Daoy (cell line): ENCODE measurements around the gene GPC5. TPM values are rescaled to one million over a fixed set of nuclear protein-coding genes. Genes with fewer than 3 reads are reported as not detected.

ENCODE experiments used
- DNase-seq: peaks from one replicate; pipeline ENCODE4 v3.0.0-alpha.2; 2015; ENCODE audit warnings: low read depth
- total RNA-seq: library from RNA; depleted of rRNA; stranded (reverse); fragments of >200 nt; shearing (Covaris generic); gene quantifications from 2 replicates; pipeline ENCODE4 v1.2.3, GENCODE V29; 2014

Gene GPC5
- total RNA-seq, 1 experiment from 2014 or later, result 0.06 TPM

GRCh38 chr13:91454666-91455065 lies 56.2 kb downstream of the GPC5 start:
- DNase-seq, result no peak

GRCh38 chr13:91456837-91457236 lies 58.4 kb downstream of the GPC5 start:
- DNase-seq, result no peak

GRCh38 chr13:91459485-91459884 lies 61.1 kb downstream of the GPC5 start:
- no peak for DNase-seq

GRCh38 chr13:91464336-91464735 lies 65.9 kb downstream of the GPC5 start:
- DNase-seq, result no peak

GRCh38 chr13:91467236-91467635 lies 68.8 kb downstream of the GPC5 start:
- DNase-seq, result no peak

DNA sequence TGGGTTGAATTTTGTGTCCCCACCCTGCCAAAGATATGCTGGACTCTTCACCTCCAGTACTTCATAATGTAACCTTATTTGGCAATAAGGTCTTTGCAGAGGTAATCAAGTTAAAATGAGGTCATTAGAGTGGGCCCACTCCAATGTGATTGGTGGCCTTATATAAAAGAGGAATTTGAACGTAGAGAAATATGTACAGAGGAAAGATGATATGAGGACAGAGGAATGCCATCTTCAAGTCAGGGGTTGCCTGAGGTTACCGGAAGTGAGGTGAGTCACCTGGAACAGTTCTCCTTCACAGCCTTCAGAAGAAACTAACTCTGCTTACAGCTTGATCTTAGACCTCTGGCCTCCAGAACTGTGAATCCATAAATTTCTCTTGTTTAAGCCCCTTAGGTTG lies 69.9 kb downstream of the GPC5 start:
- DNase-seq, result no peak

DNA sequence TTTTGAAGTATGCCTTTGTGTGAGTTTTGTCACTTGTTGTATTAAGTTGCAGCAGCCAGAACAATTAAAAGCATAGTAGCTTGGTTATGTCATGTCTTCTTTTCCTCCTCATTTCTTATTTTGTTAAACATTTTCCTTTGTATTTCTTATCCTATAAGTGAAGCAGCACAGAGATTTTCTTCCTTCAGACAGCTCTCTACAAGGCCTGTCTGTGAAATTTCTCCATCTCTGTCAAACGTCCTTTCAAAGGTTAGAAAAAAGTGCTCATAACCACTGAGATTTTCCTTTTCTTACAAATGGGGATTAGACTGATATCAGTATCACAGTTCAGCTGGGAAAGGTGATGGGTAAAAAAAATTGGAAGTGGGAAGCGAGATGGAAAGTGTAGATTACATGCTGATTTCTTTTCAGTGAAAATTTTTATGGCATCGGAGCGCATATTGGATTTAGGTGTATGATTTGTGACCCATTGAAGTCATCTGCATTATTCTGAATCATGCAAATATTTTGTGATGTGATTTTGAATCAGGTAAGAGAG lies 71.7 kb downstream of the GPC5 start:
- DNase-seq, result no peak

GRCh38 chr13:91470681-91471080 lies 72.3 kb downstream of the GPC5 start:
- no peak for DNase-seq

- DNase-seq, result peak; percentile 9
Observed at GRCh38 chr13:91482427-91482826, 84.0 kb downstream of the GPC5 start.

GRCh38 chr13:91491980-91492379 lies 93.6 kb downstream of the GPC5 start:
- no peak for DNase-seq

DNA sequence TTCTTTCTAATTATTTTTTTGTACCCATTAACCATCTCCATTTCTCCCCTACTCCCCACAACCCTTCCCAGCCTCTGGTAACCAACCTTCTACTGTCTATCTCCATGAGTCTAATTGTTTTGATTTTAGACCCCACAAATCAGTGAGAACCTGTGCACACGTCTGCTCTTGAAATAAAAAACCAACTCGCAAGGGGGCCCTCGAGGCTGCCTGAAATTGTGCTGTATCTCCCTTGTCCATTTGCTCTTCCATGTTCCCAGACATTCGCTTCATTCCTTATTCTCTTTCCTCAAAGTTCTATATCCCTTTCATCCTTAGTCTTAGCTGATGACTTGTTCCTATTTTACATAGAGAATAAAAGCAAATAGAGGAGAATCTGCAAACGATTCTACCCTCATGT lies 95.0 kb downstream of the GPC5 start:
- DNase-seq, result no peak

DNA sequence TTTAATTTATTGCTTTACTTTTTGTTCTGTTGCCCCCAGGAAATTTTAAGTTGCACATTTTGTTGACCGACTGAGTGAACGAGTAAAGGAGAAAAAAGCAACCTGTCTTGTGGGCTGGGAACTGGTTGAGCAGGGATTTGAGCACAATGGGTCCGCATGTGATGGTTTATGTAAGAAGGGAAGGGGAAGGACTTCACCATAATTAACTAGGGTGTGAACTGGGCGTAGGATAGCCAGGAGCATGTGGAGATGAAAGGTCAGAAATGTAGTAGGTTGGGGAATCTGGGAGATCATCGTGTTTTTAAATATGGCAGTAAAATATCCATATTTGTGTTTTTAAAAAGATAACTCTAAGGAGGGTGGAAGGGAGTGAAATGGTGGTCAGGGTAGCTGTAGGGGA lies 99.9 kb downstream of the GPC5 start:
- no peak for DNase-seq

DNA sequence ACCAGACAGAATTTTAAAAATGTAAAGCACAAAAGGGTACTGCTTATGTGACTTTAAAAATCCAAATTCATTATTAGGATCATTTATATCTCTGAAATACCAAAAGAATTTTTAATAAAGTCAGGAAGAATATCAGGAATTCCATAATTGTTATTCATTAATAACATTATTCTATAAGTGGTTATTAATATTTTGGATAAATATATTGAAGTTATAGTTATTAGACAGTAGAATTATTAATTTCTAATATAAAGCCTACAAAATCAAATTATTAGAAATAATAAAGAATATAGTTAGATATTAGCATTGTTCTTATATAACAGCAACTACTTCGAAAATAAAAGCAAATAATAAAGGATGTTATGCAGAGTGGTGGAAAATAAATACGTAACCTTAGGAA lies 105.8 kb downstream of the GPC5 start:
- no peak for DNase-seq

DNA sequence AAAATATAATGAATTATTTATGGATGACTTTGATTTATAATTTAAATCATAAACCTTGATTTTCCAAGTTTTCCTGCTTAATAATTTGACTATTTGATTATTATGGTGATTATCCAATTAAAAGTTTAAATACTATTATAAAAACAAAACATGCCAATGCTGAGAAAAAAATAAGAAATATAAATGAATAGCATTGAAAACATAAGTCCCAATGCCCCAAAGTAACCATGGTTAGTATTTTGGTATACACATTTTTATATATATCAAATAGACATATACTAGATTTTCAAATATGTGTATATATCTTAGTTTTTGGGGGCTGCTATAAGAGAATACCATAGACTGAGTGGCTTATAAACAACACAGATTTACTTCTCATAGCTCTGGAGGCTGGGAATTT lies 108.3 kb downstream of the GPC5 start:
- no peak for DNase-seq

DNA sequence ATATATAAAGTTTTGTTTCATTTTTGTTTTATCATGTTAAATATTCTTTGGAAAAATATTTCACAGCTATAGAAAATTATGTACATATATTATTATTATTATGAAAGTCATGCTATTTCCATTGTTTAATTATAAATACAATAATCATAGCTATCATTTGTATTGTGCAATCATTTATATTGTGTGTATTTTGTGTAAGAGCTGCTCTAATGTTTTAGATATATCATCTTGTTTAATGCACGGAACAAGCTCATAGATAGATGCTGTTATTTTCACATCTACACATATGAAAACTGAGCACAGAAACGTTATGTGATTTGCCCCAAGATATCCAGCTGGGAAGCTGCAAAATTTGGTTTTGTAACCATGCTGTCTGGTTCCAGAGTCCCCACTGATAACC lies 111.6 kb downstream of the GPC5 start:
- no peak for DNase-seq

GRCh38 chr13:91513790-91514189 lies 115.4 kb downstream of the GPC5 start:
- DNase-seq, result no peak

DNA sequence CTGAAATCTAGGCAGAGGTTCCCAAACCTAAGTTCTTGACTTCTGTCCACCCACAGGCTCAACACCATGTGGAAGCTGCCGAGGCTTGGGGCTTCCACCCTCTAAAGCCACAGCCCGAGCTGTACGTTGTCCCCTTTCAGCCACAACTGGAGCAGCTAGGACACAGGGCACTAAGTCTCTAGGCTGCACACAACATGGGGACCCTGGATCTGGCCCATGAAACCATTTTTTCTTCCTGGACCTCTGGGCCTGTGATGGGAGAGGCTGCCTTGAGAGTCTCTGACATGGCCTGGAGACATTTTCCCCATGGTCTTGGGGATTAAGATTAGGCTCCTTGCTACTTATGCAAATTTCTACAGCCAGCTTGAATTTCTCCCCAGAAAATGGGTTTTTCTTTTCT lies 118.4 kb downstream of the GPC5 start:
- DNase-seq, result no peak

GRCh38 chr13:91520952-91521351 lies 122.5 kb downstream of the GPC5 start:
- no peak for DNase-seq

DNA sequence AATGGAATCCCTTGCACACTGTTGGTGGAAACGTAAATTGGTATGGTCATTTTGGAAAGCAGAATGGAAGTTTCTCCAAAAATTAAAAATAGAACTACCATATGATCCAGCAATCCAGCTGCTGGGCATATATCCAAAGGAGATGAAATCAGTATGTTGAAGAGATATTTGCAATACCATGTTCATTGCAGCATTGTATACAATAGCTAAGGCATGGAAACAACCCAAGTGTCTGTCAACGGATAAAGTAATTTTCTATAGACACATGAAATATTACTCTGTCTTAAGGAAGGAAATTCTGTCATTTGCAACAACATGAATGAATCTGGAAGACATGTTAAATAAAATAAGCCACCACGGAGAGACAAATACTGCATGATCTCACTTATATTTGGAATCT lies 124.7 kb downstream of the GPC5 start:
- DNase-seq, result no peak

DNA sequence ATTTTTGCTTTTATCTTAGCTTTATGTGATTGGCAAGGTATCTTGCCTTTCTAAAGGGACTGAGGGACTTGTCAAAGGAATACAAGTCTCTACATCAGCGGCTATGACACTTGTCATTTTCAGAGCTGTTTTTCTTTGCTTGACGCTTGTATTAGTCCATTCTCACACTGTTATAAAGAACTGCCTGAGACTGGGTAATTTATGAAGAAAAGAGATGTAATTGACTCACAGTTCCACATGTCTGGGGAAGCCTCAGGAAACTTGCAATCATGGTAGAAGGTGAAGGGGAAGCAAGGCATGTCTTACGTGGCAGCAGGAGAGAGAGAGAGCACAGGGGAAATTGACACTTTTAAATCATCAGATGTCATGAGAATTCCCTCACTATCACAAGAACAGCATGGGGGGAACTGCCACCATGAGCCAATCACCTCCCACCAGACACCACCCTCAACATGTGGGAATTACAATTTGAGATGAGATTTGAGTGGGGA lies 128.2 kb downstream of the GPC5 start:
- DNase-seq, result no peak

DNA sequence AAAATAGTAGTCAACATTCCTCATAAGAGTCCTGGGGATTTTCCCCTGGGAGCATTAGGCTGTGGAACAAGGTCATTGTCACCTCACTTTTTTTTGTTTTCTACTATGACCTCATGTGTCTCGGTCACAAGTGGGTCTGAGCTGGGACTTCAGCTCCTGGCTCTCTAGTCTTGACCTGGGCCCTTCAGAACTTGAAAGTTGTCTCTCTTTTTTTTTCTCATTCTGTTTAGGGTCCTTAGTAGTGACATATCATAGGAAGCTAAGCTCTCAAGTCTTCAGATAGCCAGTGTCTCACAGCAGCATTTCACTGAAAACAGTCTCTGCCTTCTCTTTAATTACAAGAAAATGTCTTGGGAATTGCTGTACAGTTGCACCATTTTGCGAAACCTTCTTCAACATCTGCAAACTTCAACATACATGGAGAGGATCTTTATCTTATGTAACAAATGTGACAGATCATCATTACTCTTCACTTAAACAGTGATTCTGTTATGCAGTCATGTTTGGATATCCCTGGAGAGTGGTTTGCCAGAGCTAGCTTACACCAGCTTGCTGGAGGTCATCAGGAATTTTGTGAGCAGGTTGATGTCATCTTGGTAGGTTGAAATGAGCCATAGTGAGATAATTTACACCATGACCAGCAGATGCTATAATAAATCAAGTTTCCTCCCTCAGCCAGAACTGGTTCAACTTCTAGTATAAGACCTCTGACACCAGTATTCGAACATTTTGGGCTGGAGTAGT lies 131.5 kb downstream of the GPC5 start:
- DNase-seq, result no peak

GRCh38 chr13:91531646-91532045 lies 133.2 kb downstream of the GPC5 start:
- DNase-seq, result no peak

DNA sequence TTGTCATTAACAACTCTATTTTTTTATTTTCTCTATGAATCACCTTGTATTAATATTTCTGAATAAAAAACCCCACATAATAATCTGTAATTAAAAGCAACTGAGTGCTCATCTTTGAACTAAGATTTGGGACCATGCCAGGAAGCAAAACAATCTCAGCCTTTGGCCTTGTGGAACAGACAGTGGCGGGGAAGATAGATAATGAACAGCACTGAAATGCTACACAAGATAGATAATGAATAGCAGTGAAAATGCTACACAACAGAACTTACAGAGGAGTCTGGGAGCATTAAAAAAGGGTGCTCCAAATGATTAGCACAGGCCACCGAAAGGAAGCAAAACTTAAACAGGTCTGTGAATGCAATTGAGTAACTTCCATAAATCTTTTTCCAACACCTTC lies 134.9 kb downstream of the GPC5 start:
- no peak for DNase-seq

DNA sequence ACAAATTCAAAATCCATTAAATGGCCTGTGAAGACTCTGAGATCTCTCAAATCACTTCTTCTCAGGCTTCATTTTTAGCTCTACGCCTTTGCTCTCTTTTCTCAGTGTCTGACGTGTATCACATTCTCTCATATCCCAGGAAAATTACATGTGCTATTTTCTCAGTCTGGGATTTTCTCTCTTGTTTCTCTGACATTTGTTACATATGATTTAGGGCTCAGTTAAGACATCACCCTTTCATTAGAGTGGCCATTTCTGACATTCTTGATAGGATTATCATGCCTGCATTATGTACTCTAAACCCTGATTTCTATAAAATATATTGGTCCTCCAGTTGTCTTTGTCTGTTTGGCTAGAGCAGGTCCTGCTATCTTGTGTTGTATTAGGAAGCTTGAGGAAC lies 136.6 kb downstream of the GPC5 start:
- no peak for DNase-seq
